IMR-90 (cell line): Measurements from ENCODE around the gene TOMM7. TPM values are rescaled to one million over a fixed set of nuclear protein-coding genes. Genes with fewer than 3 reads are reported as not detected.

Experiments used
- ATAC-seq: fragments of 200-7000 bp; cut with Tn5 transposase; 2 replicates; pipeline ENCODE4 v1.9.1; 2020; ENCODE audit warnings: low read depth, mild to moderate bottlenecking, moderate library complexity
- Bru-seq: library from RNA; stranded (reverse); fragments of 400-500 nt; gene quantifications from one replicate; lab custom pipeline; 2021; lab: Mats Ljungman, UMichigan
- BruChase-seq, 2 experiments: library from RNA; stranded (reverse); fragments of 400-500 nt; gene quantifications; one replicate each; lab custom pipeline; 2021; lab: Mats Ljungman, UMichigan
- BruUV-seq: library from RNA; stranded (reverse); fragments of 400-500 nt; replicated peaks from 2 replicates; lab custom pipeline; 2021; lab: Mats Ljungman, UMichigan
- CTCF ChIA-PET: fragments of 300-600 bp; formaldehyde crosslinking; extraction: SDS; loops from one replicate; lab custom pipeline; 2021; ENCODE audit warnings: antibody characterized with exemption; lab: Yijun Ruan, JAX
- POLR2A ChIA-PET: fragments of 300-600 bp; sonication (Branson Sonifier 250); formaldehyde crosslinking; loops from one replicate; lab custom pipeline; 2022; ENCODE audit warnings: antibody characterized with exemption; ENCODE audit not compliant: unreplicated experiment; lab: Charles Lee
- DNase-seq: peaks from one replicate; pipeline ENCODE4 v3.0.0; 2013
- H2AFZ ChIP-seq: replicated peaks from 2 replicates; pipeline ENCODE3; 2013; ENCODE audit warnings: low read length, mild to moderate bottlenecking; ENCODE audit not compliant: poor library complexity
- H2AK5ac ChIP-seq: 2 replicates; pipeline ENCODE4 v1.6.1; 2013; ENCODE audit warnings: low read depth, low read length, inconsistent platforms
- H2AK9ac ChIP-seq: replicated peaks from 2 replicates; pipeline ENCODE3; 2013; ENCODE audit warnings: mild to moderate bottlenecking, low read depth, low read length, moderate library complexity; ENCODE audit not compliant: poor library complexity
- H2BK120ac ChIP-seq: 2 replicates; pipeline ENCODE4 v1.6.1; 2013; ENCODE audit warnings: low read depth, low read length, inconsistent platforms
- H2BK15ac ChIP-seq: 3 replicates; pipeline ENCODE4 v1.6.1; 2013; ENCODE audit warnings: low read depth, low read length, inconsistent platforms
- H2BK20ac ChIP-seq: 2 replicates; pipeline ENCODE4 v1.6.1; 2013; ENCODE audit warnings: low read depth, mild to moderate bottlenecking, inconsistent platforms, low read length, moderate library complexity
- H2BK5ac ChIP-seq: 2 replicates; pipeline ENCODE4 v1.6.1; 2013; ENCODE audit warnings: mild to moderate bottlenecking, low read depth, low read length, inconsistent platforms; ENCODE audit not compliant: poor library complexity, severe bottlenecking
- H3K14ac ChIP-seq: replicated peaks from 2 replicates; pipeline ENCODE4 v1.6.1; 2013; ENCODE audit warnings: low read depth, low read length, inconsistent platforms
- H3K18ac ChIP-seq: 2 replicates; pipeline ENCODE4 v1.6.1; 2013; ENCODE audit warnings: low read depth, low read length, control low read depth
- H3K23ac ChIP-seq: 2 replicates; pipeline ENCODE4 v1.6.1; 2013; ENCODE audit warnings: low read depth, low read length, inconsistent platforms
- H3K27ac ChIP-seq: 2 replicates; pipeline ENCODE4 v1.5.1; 2013; ENCODE audit warnings: mild to moderate bottlenecking, control low read depth, low read length; ENCODE audit not compliant: insufficient read depth
- H3K27me3 ChIP-seq: 2 replicates; pipeline ENCODE4 v1.6.1; 2013; ENCODE audit warnings: low read length; ENCODE audit not compliant: control insufficient read depth, insufficient read depth
- H3K36me3 ChIP-seq: 2 replicates; pipeline ENCODE4 v1.6.1; 2013; ENCODE audit warnings: low read length, mixed read lengths; ENCODE audit not compliant: control insufficient read depth, insufficient read depth
- H3K4ac ChIP-seq: 2 replicates; pipeline ENCODE4 v1.6.1; 2013; ENCODE audit warnings: low read depth, low read length, inconsistent platforms
- H3K4me1 ChIP-seq: 2 replicates; pipeline ENCODE4 v1.6.1; 2013; ENCODE audit warnings: low read length, mixed read lengths; ENCODE audit not compliant: control insufficient read depth, insufficient read depth
- H3K4me2 ChIP-seq: 2 replicates; pipeline ENCODE4 v1.6.1; 2013; ENCODE audit warnings: low read depth, mild to moderate bottlenecking, control low read depth, low read length, moderate library complexity
- H3K4me3 ChIP-seq: 2 replicates; pipeline ENCODE4 v1.5.1; 2013; ENCODE audit warnings: low read depth, mild to moderate bottlenecking, control low read depth, low read length, moderate library complexity; ENCODE audit not compliant: insufficient read depth
- H3K56ac ChIP-seq: 2 replicates; pipeline ENCODE4 v1.6.1; 2013; ENCODE audit warnings: low read length, inconsistent platforms; ENCODE audit not compliant: insufficient read depth; ENCODE audit errors: extremely low read depth
- H3K79me1 ChIP-seq, 2 experiments: 2 replicates each; pipeline ENCODE4 v1.6.1; 2013; ENCODE audit warnings: low read length in 2 of 2, inconsistent platforms in 1 of 2, low read depth in 1 of 2
- H3K9ac ChIP-seq: 2 replicates; pipeline ENCODE4 v1.6.1; 2013; ENCODE audit warnings: low read depth, low read length, control low read depth
- H3K9me1 ChIP-seq: 2 replicates; pipeline ENCODE4 v1.6.1; 2013; ENCODE audit warnings: low read length, inconsistent platforms; ENCODE audit not compliant: insufficient read depth
- H3K9me3 ChIP-seq: 2 replicates; pipeline ENCODE4 v1.6.1; 2013; ENCODE audit warnings: low read length; ENCODE audit not compliant: control insufficient read depth, insufficient read depth
- H4K20me1 ChIP-seq: 2 replicates; pipeline ENCODE4 v1.6.1; 2013; ENCODE audit warnings: low read length, inconsistent platforms; ENCODE audit not compliant: insufficient read depth
- H4K5ac ChIP-seq: 2 replicates; pipeline ENCODE4 v1.6.1; 2013; ENCODE audit warnings: mild to moderate bottlenecking, low read depth, low read length, control low read depth
- H4K8ac ChIP-seq, 2 experiments: 2 replicates each; pipeline ENCODE4 v1.6.1; 2013; ENCODE audit warnings: low read depth in 2 of 2, low read length in 2 of 2, control low read depth in 1 of 2, inconsistent platforms in 1 of 2
- H4K91ac ChIP-seq: 2 replicates; pipeline ENCODE4 v1.6.1; 2013; ENCODE audit warnings: low read depth, low read length, inconsistent platforms; ENCODE audit not compliant: insufficient read depth
- BHLHE40 ChIP-seq: fragments of 150-350 bp; IDR thresholded peaks from 2 replicates; pipeline ENCODE4 v1.6.1; 2016; ENCODE audit warnings: mild to moderate bottlenecking, low read depth, low read length
- CEBPB ChIP-seq: IDR thresholded peaks from 2 replicates; pipeline ENCODE4 v1.6.1; 2012; ENCODE audit warnings: low read depth, low read length, improper control_type of control experiment
- FOS ChIP-seq: fragments of 150-350 bp; IDR thresholded peaks from 2 replicates; pipeline ENCODE4 v1.6.1; 2016; ENCODE audit warnings: low read depth, low read length
- MAFK ChIP-seq: IDR thresholded peaks from 2 replicates; pipeline ENCODE4 v1.6.1; 2012; ENCODE audit warnings: low read depth, low read length, improper control_type of control experiment
- MAZ ChIP-seq: IDR thresholded peaks from 2 replicates; pipeline ENCODE4 v1.6.1; 2012; ENCODE audit warnings: low read depth, mild to moderate bottlenecking, low read length, improper control_type of control experiment, moderate library complexity, borderline replicate concordance
- NFE2L2 ChIP-seq: fragments of 150-350 bp; IDR thresholded peaks from 2 replicates; pipeline ENCODE4 v1.6.1; 2016; ENCODE audit warnings: low read depth, mild to moderate bottlenecking, low read length
- POLR2A ChIP-seq: IDR thresholded peaks from 2 replicates; pipeline ENCODE4 v1.6.1; 2012; ENCODE audit warnings: mild to moderate bottlenecking, low read depth, low read length
- RAD21 ChIP-seq: IDR thresholded peaks from 2 replicates; pipeline ENCODE4 v1.6.1; 2012; ENCODE audit warnings: low read length, improper control_type of control experiment
- USF2 ChIP-seq: fragments of 150-350 bp; IDR thresholded peaks from 2 replicates; pipeline ENCODE4 v1.6.1; 2017; ENCODE audit warnings: mild to moderate bottlenecking, antibody characterized with exemption, low read length, low read depth
- WGBS, 2 experiments: methylation state at CpG; one replicate each; pipeline versions ENCODE4 v1.1.5 to v1.1.7; 2013; ENCODE audit warnings: missing lambda C conversion rate in 2 of 2; ENCODE audit not compliant: insufficient read length in 1 of 2; ENCODE audit errors: extremely low coverage in 2 of 2; 5-methylcytosine and 5-hydroxymethylcytosine counted together
- dilution Hi-C: fragments of 300-500 bp; cut with HindIII; formaldehyde crosslinking; loops from one replicate; pipeline ENCODE4 v1.14.3; 2018; ENCODE audit warnings: low sequenced_read_pairs; ENCODE audit not compliant: unreplicated experiment
- in situ Hi-C: fragments of 300-500 bp; cut with MboI; formaldehyde crosslinking; loops from 3 replicates; pipeline ENCODE4 v1.14.3; 2019; ENCODE audit warnings: low sequenced_read_pairs, inconsistent platforms, mixed read lengths
- intact Hi-C: fragments of 100-400 bp; cut with micrococcal nuclease; formaldehyde crosslinking; loops from 2 replicates; pipeline ENCODE4 v1.10.0; 2022
- long read RNA-seq: library from polyadenylated mRNA; unstranded; transcript quantifications from one replicate; pipeline ENCODE4 v2.0.0, GENCODE V29; 2021; ENCODE audit not compliant: unreplicated experiment
- polyA plus RNA-seq, 3 experiments: library from polyadenylated mRNA; depleted of rRNA; stranded (reverse); fragments of >200 nt; gene quantifications; 2 replicates each; pipeline ENCODE4 v1.2.3, GENCODE V29; 2012; ENCODE audit warnings: low replicate concordance in 1 of 3
- total RNA-seq: library from RNA; depleted of rRNA; stranded (reverse); fragments of >200 nt; gene quantifications from 2 replicates; pipeline ENCODE4 v1.2.3, GENCODE V29; 2012; rRNA removed
- TF ChIP-seq, protein P1 (sequence below): conservative IDR thresholded peaks from 2 replicates; pipeline ENCODE4 v1.5.1; 2012; ENCODE audit warnings: mild to moderate bottlenecking, low read depth, low read length, improper control_type of control experiment

Gene TOMM7
- 67.2 and 125 TPM in 2 replicates for total RNA-seq
- polyA plus RNA-seq (2012; rRNA removed), result 318 and 727 TPM in 2 replicates
- polyA plus RNA-seq (2012; cell fraction: cytosol; rRNA removed), result 103 and 199 TPM in 2 replicates
- 17.0 and 112 TPM in 2 replicates for polyA plus RNA-seq (2012; cell fraction: nucleus; rRNA removed; ENCODE audit: low replicate concordance)
- percentile 90 among the genes with signal in this experiment for Bru-seq, nascent RNA
- percentile 85 among the genes with signal in this experiment for BruChase-seq, experiment 1, labeled RNA remaining after a 6-hour chase
- BruChase-seq, experiment 2, labeled RNA remaining after a 2-hour chase, result percentile 81 among the genes with signal in this experiment
- long read RNA-seq, transcript TOMM7-201 (3 exons, 778 nt), result major isoform, 102 of 110 reads
- long read RNA-seq, partial matches to known transcripts, result 3 of 110 reads
- long read RNA-seq, other reads (novel, unspliced or antisense), result 5 of 110 reads

GRCh38 chr7:22822486-22823141, at the start of gene TOMM7:
TOMM7 (minus strand) TSS chr7:22822849; CDS start chr7:22822779, 70 bp downstream.
- 0% methylated on average over 18 of the region's 38 CpGs; no CpG with 5 or more reads in 1 of the 2 experiments for WGBS, 2 experiments
- in situ Hi-C loops, result no loop called here
- CTCF ChIA-PET, result no interaction called here

More at GRCh38 chr7:22822486-22823141, at the start of gene TOMM7:
- Histone ChIP-seq H4K20me1 (no peaks in the 10 kb centered on the region), H2BK5ac (peak within 1 kb of the TSS; percentile 80), H4K5ac (peak within 1 kb of the TSS; percentile 95), H4K8ac (peak within 1 kb of the TSS; percentile 67 to 95), H2AK5ac (peak within 1 kb of the TSS; percentile 89), H2BK120ac (peak within 1 kb of the TSS; percentile 78), H4K91ac (peak within 1 kb of the TSS; percentile 86), H3K56ac (peak within 1 kb of the TSS; percentile 95), H2BK20ac (peak within 1 kb of the TSS; percentile 29), H3K27ac (peak within 1 kb of the TSS; percentile 88), H3K36me3 (no peaks in the 10 kb centered on the region), H2AK9ac (peak within 1 kb of the TSS; percentile 99), H3K9ac (peak within 1 kb of the TSS; percentile 96), H3K4me1 (peaks cover 5% of the 10 kb centered on the region), H3K14ac (peak within 1 kb of the TSS; percentile 98), H3K18ac (peak within 1 kb of the TSS; percentile 85), H3K4me3 (peak within 1 kb of the TSS; percentile 82), H3K23ac (peak within 1 kb of the TSS; percentile 97), H3K4ac (peak within 1 kb of the TSS; percentile 96), H3K9me1 (peaks cover 2% of the 10 kb centered on the region; the same call in 1 of the 2 replicates), H3K4me2 (peak within 1 kb of the TSS; percentile 94), H3K9me3 (no peaks in the 10 kb centered on the region), H2BK15ac (peak within 1 kb of the TSS; percentile 17; the same call in 1 of the 3 replicates), H3K27me3 (no peaks in the 10 kb centered on the region), H2AFZ (peak within 1 kb of the TSS; percentile 85), H3K79me1 (peaks cover 26 to 39% of the 10 kb centered on the region in 2 experiments)
- dilution Hi-C loops (no loop called here), intact Hi-C loops (loop anchor here (1.0 to 5.0 kb wide), 4 partner anchors 32 to 261 kb away; partner anchors contain the start of gene IL6)
- no TSS peak for BruUV-seq
- ATAC-seq, result peak; percentile 93
- POLR2A ChIA-PET, result no interaction called here
- peak; percentile 97 for DNase-seq
- no peak for TF ChIP-seq FOS
- peak; percentile 52 for TF ChIP-seq RAD21
- TF ChIP-seq POLR2A, result peak; percentile 86
- TF ChIP-seq NFE2L2, result no peak
- TF ChIP-seq MAFK, result 0 out of 2 replicates have a peak, but pooled peaks have one; percentile 8
- no peak for TF ChIP-seq BHLHE40
- no peak for TF ChIP-seq USF2
- peak; percentile 19; the same call in 1 of the 2 replicates for TF ChIP-seq MAZ
- TF ChIP-seq CEBPB, result no peak
- TF ChIP-seq, protein P1, sequence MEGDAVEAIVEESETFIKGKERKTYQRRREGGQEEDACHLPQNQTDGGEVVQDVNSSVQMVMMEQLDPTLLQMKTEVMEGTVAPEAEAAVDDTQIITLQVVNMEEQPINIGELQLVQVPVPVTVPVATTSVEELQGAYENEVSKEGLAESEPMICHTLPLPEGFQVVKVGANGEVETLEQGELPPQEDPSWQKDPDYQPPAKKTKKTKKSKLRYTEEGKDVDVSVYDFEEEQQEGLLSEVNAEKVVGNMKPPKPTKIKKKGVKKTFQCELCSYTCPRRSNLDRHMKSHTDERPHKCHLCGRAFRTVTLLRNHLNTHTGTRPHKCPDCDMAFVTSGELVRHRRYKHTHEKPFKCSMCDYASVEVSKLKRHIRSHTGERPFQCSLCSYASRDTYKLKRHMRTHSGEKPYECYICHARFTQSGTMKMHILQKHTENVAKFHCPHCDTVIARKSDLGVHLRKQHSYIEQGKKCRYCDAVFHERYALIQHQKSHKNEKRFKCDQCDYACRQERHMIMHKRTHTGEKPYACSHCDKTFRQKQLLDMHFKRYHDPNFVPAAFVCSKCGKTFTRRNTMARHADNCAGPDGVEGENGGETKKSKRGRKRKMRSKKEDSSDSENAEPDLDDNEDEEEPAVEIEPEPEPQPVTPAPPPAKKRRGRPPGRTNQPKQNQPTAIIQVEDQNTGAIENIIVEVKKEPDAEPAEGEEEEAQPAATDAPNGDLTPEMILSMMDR, result peak; percentile 53
